NCI-H2227 (cell line): ENCODE measurements around the gene NKX6-2.
"Not testable (repeated sequence)": the region's sequence is repeated elsewhere in the genome, so short reads cannot be mapped to it uniquely, and the experiment has no call there.

Experiments used
- DNase-seq: peaks from one replicate; lab custom pipeline; 2025; ENCODE audit not compliant: unreplicated experiment; lab: John Stamatoyannopoulos, UW

NKX6-2 gene

DNA sequence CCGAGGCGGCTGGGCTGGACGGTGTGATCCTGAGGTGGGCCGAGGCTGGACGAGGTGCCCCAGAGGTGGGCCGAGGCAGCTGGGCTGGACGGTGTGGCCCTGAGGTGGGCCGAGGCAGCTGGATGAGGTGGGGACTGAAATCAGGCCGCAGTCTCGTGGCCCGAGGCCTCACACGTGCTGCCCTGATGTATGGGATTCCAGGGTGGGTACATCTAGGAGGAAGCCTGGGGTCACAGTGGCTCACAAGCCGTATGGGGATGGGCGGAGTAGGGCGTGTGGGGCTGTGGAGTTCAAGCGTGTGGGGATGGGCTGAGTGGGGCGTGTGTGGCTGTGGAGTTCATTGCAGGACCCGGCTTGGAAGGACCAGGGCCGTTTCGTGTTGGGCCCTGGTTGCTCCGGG lies 12.5 kb upstream of the NKX6-2 start:
- DNase-seq = no peak

DNA sequence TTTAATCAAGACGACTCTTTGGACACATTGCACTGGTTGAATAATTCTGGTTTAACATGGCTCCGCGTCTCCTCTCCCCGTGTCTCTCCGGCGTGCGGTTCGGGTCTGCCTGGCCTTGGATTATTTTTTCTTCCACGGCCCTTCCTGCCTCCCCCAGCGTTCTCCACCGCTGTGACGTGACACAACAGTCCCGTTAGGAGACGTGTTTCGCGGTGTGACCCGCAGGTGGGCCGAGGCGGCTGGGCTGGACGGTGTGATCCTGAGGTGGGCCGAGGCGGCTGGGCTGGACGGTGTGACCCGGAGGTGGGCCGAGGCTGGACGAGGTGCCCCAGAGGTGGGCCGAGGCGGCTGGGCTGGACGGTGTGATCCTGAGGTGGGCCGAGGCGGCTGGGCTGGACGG lies 12.0 kb upstream of the NKX6-2 start:
- not testable (repeated sequence) for DNase-seq

DNA sequence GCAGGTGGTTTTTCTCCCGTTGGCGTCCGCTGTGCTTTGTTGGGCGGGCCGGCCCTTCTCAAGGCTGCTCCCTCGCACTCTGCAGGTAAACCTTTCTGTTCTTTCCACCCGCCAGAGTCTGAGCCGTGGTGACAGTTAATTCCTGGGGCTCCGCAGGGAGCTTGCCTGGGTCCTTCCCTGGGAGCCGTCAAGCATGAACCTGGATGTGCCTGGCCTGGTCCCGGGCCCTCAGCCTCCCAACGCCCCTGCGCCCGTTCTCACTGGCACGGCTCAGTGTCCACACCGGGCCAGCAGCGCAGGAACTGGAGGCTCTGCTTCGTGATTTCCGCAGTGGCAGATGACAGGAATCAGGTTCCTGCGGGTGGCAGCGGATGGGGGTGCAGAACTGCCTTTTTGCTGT lies 10.9 kb upstream of the NKX6-2 start:
- DNase-seq = no peak

GRCh38 chr10:132793871-132794849 lies 8.2 kb upstream of the NKX6-2 start:
- DNase-seq = peak; percentile 30

DNA sequence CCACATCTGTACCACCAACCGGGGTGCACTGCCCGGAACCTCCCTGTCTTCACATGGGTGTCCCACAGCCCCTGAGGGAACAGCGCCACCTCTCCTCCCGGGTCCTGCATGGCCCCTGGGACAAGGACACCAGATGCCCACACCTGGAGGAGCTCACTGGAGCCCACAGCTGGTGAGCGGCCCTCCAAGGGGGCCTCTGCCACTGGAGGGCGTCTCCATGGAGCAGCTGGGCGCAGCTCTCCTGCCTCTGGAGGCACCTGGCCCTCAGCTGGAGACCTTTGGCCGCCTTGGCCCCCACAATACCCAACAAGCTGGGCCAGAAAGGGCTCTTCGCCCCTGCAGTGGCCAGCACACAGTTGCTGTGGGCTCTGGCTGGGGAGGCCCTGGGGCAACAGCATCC lies 7.3 kb upstream of the NKX6-2 start:
- no peak for DNase-seq

DNA sequence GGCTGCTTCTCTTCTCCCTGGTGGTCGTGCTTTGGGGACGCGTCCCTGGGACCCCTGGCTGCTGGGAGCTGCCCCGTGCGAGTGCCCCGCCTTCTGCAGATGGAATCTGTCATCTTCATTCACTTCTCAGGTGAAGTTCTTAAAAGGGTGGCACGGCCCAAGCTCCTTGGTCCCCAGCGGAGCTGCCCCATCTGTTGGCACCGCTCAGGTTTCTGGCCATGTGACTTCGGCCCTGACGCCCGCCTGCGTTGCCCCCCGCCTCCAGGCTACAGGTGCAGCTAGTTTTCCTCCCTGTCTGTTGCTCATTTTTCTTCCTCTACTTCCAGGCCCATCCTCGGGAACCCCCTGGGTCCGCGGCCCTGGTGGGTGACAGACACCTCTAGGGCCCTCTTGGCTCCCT lies 6.8 kb upstream of the NKX6-2 start:
- no peak for DNase-seq

DNA sequence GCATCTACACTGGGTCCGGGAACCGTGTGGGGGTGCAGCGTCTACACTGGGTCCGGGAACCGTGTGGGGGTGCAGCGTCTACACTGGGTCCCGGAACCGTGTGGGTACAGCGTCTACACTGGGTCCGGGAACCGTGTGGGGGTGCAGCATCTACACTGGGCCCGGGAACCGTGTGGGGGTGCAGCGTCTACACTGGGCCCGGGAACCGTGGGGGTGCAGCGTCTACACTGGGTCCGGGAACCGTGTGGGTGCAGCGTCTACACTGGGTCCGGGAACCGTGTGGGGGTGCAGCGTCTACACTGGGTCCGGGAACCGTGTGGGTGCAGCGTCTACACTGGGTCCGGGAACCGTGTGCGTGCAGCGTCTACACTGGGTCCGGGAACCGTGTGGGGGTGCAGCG lies 6.2 kb upstream of the NKX6-2 start:
- not testable (repeated sequence) for DNase-seq

- DNase-seq = no peak
Observed at GRCh38 chr10:132790934-132791829, 5.2 kb upstream of the NKX6-2 start.

GRCh38 chr10:132790470-132790869 lies 4.5 kb upstream of the NKX6-2 start:
- DNase-seq = no peak

DNA sequence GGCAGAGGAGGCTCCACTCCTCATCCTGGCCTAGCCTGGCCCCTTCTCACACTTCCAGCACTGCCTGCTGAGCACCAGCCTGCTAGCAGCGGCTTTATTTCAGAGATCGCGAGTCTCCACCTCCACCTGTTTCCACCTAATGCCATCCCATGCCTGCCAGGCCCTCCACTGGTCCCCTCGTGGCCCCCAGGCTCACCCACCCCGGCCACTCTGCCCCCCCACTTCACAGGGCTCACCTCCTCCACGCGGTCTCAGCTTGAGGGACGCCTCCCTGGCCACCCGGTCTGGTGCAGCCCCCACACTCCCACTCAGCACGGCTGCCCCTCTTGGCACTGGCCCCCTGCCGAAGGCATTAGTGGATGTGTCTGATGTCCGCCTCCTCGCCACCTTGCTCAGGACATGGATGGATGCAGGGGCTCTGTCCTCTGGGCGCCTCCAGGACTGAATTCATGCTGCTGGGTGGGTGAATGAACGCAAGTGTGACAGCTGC lies 3.8 kb upstream of the NKX6-2 start:
- DNase-seq = no peak

- DNase-seq = no peak
Observed at GRCh38 chr10:132788831-132789219, 2.9 kb upstream of the NKX6-2 start.

GRCh38 chr10:132788180-132788830 lies 2.4 kb upstream of the NKX6-2 start:
- DNase-seq = no peak

- DNase-seq = peak; percentile 22
Observed at GRCh38 chr10:132787495-132788179, 1.7 kb upstream of the NKX6-2 start.

DNA sequence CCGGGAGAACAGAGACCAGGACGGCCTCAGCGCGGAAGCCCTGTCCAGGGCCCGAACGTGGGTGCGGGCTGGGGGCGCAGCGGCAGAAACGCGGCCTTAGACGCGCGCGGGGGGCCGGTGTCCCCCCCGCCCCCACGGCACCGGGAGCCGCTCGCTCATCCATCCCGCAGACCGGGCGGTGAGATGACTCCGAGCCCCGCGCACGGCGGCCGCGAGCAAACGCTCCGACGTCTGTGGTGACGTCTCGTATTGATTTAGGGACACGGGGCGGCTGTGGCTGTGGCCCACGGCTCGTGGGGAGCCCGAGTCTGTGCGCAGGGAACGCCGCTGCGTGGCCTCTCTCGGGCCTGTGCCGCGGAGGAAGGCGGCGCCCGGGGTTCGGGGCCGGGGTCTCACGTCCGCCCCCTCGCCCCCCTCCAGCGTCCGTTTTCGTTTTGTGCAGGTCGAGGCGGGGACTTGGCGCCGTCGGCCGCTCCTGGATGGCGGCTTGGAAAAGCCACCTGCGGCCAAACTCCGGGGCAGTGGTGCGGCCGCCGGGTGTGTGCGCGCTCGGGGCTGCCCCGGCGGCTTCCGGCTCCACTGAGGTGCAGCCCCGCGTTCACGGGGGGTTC lies 1.0 kb upstream of the NKX6-2 start:
- DNase-seq = no peak

GRCh38 chr10:132786476-132786883 lies 533 bp upstream of the NKX6-2 start:
- DNase-seq = no peak

DNA sequence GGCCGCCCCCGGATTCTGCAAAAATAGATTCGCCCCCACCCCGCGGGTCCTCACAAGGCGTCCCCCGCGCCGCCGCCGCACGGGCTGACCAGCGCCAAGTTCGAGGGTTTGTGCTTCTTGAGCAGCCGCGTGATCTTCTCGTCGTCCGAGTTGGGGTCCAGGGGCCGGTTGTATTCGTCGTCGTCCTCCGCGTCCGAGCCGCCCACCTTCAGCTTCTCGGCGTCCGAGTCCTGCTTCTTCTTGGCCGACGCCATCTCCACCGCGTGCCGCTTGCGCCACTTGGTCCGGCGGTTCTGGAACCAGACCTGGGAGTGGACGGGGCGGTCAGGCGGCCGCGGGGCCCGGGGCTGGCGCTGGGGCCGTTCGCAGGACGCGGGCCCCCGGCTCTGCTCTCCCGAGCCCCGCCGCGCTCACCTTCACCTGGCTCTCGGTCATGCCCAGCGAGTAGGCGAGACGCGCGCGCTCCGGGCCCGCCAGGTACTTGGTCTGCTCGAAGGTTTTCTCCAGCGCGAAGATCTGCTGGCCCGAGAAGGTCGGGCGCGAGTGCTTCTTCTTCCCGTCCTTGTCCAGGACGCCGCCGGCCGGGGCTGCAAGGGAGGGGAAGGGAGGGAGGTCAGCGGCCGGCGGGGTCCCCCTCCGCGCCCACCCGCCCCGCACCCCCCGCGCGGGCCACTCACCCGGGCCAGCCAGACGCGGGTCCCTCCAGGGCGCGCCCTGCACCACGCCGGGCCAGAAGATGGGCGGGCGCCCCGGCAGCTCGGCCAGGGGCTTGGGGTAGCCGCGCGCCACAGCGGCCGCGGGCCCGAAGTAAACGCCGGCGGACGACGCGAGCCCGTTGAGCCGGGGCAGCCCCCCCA lies 853 bp downstream of the NKX6-2 start:
- no peak for DNase-seq

DNA sequence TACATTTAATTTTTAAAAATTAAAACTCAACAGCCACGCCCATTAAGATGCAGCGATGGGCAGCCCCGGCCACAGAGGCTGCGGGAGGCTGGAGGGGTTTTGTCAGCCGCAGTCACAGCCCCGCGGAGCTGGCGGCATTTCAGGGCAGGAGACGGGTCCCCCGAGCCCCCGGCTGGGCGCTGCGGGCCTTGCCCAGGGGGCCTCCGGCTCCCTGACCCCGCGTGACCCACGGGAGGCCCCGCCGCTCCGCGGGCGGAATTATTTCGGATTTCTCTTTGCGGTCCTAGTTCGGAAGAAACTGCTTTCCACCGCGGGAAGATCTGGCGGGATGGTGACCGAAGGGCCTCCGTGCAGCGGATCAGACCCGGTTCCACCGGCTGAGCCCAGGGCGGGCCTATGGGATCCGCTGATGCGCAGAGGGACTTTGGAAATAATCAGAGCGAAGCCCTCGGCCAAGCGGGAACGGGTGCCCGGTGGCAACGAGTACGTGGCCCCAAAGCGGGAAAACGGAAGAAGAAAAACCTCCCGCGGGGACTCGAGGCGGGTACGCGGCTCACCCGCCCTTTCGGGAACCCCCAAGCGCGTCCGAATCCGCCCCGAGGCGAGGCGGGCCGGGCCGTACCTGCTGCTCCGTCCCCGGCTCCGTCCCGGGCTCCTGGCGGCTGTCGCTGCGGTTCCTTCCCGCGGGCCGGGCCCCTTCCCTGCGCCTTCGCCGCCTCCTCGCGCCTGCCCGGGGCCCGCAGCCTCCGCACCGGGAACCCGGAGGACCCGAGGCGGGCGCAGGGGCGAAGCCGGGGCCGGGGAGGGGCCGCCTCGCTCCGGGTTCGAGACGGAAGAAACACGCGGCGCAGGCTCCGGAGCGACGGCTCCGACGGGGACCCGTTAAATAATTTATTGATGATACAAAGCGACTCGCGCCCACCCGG lies 1.7 kb downstream of the NKX6-2 start:
- no peak for DNase-seq
